ENCODE results near the gene DCAF7. TPM values are rescaled to one million over a fixed set of nuclear protein-coding genes. Genes with fewer than 3 reads are reported as not detected.

Gene DCAF7
- total and polyA plus RNA-seq, 11 donors, result 9.9 to 61.8 (median 41.2) TPM

GRCh38 chr17:63504261-63504660 is 46.0 kb upstream of the DCAF7 start:
- Histone ChIP-seq H3K4me3 (no peak overlapping the region), H3K27me3 (peaks cover 0 to 28% (median 3%) of the 10 kb centered on the region in 9 donors), H3K36me3 (no peaks in the 10 kb centered on the region), H3K9me3 (no peaks in the 10 kb centered on the region), H3K4me1 (peaks cover 0 to 5% (median 0%) of the 10 kb centered on the region in 12 donors), H3K27ac (peak overlapping the region in 1 of 12 donors; percentile 55)
- DNase-seq (no peak), ATAC-seq (no peak)
- intact Hi-C loops (cut with DNase I), result no loop called here
- no peak for TF ChIP-seq CTCF (IDR thresholded peaks at IDR 0.05)
- no peak for TF ChIP-seq POLR2A (IDR thresholded peaks at IDR 0.05)

- DNase-seq (peak in 1 of 5 donors; percentile 11), ATAC-seq (no peak)
- intact Hi-C loops (cut with DNase I), result no loop called here
- H3K4me1 ChIP-seq, result peaks cover 0 to 5% (median 0%) of the 10 kb centered on the region in 12 donors
- H3K27me3 ChIP-seq, result peaks cover 0 to 28% (median 3%) of the 10 kb centered on the region in 9 donors
- 81 to 90% (median 85%) methylated on average over 9 of the region's 9 CpGs for WGBS, 4 donors
- H3K36me3 ChIP-seq, result no peaks in the 10 kb centered on the region
- no peak for TF ChIP-seq CTCF (IDR thresholded peaks at IDR 0.05)
- TF ChIP-seq POLR2A (IDR thresholded peaks at IDR 0.05), result no peak
- no peak overlapping the region for H3K4me3 ChIP-seq
- no peaks in the 10 kb centered on the region for H3K9me3 ChIP-seq
- H3K27ac ChIP-seq, result no peak overlapping the region
Observed at GRCh38 chr17:63505341-63505740, 44.9 kb upstream of the DCAF7 start.

DNA sequence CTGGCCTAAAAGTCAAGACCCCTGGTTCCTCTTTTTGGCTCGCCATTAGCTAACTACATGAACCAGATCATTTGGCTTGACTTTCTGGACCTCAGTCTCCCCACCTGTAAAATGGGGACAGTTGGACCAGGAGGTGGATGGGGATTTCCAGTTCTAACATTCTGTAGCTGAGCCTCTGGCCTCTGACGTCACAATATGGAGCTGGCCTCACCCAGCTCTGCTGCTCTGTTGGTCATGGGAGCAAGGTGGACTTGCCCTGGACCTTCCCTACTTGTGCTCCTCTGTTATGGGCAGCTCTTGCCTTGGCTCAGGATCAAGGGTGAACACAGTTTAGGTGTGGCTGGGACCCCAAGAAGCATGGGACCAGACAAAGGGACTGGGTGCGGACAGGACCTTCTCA is 43.6 kb upstream of the DCAF7 start:
- 87 to 93% (median 88%) methylated on average over 3 of the region's 3 CpGs for WGBS, 4 donors
- intact Hi-C loops (cut with DNase I), result no loop called here
- DNase-seq (peak in 1 of 5 donors; percentile 26), ATAC-seq (no peak)
- Histone ChIP-seq H3K36me3 (no peaks in the 10 kb centered on the region), H3K27me3 (peaks cover 0 to 28% (median 0%) of the 10 kb centered on the region in 9 donors), H3K9me3 (no peaks in the 10 kb centered on the region), H3K4me1 (peaks cover 0 to 5% (median 0%) of the 10 kb centered on the region in 12 donors), H3K4me3 (no peak overlapping the region), H3K27ac (no peak overlapping the region)
- no peak for TF ChIP-seq POLR2A (IDR thresholded peaks at IDR 0.05)
- TF ChIP-seq CTCF (IDR thresholded peaks at IDR 0.05), result no peak

GRCh38 chr17:63511331-63511730 is 38.9 kb upstream of the DCAF7 start:
- H3K4me1 ChIP-seq, result no peaks in the 10 kb centered on the region
- H3K9me3 ChIP-seq, result no peaks in the 10 kb centered on the region
- ATAC-seq (no peak), DNase-seq (no peak)
- no peak overlapping the region for H3K4me3 ChIP-seq
- H3K36me3 ChIP-seq, result no peaks in the 10 kb centered on the region
- no peak for TF ChIP-seq POLR2A (IDR thresholded peaks at IDR 0.05)
- TF ChIP-seq CTCF (IDR thresholded peaks at IDR 0.05), result no peak
- no peak overlapping the region for H3K27ac ChIP-seq
- intact Hi-C loops (cut with DNase I), result no loop called here
- 89 to 93% (median 90%) methylated on average over 8 of the region's 8 CpGs for WGBS, 4 donors
- peaks cover 0 to 13% (median 0%) of the 10 kb centered on the region in 9 donors for H3K27me3 ChIP-seq

All from heart left ventricle (tissue), 16 donors.